ENCODE measurements around the gene TMSB4X.

- TF ChIP-seq CTCF (IDR thresholded peaks at IDR 0.05) (no peak), POLR2A (IDR thresholded peaks at IDR 0.05) (no peak), EP300 (IDR thresholded peaks at IDR 0.05) (no peak), POLR2AphosphoS5 (IDR thresholded peaks at IDR 0.05) (no peak)
These were observed 45.2 kb upstream of the TMSB4X start for GRCh38 chrX:12929701-12930100.
